Measurements from ENCODE around the gene SIAE. TPM values are rescaled to one million over a fixed set of nuclear protein-coding genes. Genes with fewer than 3 reads are reported as not detected.

SIAE gene
- total RNA-seq, 2 experiments from 2014 or later, result 4.5 to 5.6 TPM

DNA sequence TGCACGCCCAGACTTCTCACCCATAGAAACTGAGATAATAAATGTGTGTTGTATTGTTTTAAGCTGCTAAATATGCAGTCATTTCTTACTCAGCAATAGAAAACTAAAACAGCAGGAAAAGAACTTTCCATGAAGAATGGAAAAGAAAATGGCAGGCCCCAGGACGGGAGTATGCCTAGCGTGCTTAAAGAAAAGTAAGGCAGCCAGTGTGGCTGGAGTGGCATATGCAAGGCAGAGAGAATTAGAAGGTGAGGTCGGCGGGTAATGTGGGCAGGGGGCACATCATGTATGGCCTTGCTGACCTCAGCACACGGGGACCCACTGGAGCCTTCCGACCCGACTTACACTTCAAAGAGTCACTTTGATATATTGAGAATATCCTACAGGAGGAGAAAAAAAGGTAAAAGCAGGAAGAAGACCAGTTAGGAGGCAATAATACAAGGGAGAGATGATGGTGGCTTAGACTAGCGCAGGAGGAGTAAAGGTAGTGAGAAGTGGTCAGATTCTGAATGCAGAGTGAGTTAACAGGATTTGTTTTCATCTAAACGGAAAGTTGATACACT lies 30.4 kb downstream of the SIAE start:
- intact Hi-C loops (cut with DNase I, micrococcal nuclease), result no loop called here
- Mint-ChIP-seq H3K36me3 (ENCODE audit: low read depth) (peaks cover 8% of the 10 kb centered on the region), H3K9me3 (no peaks in the 10 kb centered on the region), H3K27me3 (no peaks in the 10 kb centered on the region), H3K4me3 (no peak overlapping the region), H3K4me1 (ENCODE audit: low read depth) (no peaks in the 10 kb centered on the region), H3K27ac (no peak overlapping the region)
- Histone ChIP-seq H3K9me3 (ENCODE audit: control insufficient read depth in 1 of 2, insufficient read depth in 1 of 2, low read length in 2 of 2) (no peaks in the 10 kb centered on the region), H3K27ac (ENCODE audit: low read depth in 1 of 2, low read length in 2 of 2) (no peak overlapping the region), H3K36me3 (ENCODE audit: insufficient read depth, low read length) (peaks cover 9% of the 10 kb centered on the region), H3K4me3 (ENCODE audit: low read length) (no peak overlapping the region), H3K4me1 (ENCODE audit: insufficient read depth, low read length) (peaks cover 3% of the 10 kb centered on the region), H3K27me3 (ENCODE audit: control insufficient read depth in 1 of 2, insufficient read depth in 2 of 2, low read length in 2 of 2) (no peaks in the 10 kb centered on the region)
- DNase-seq (no peak), ATAC-seq (ENCODE audit: poor library complexity) (no peak)
- TF ChIP-seq, protein P1, sequence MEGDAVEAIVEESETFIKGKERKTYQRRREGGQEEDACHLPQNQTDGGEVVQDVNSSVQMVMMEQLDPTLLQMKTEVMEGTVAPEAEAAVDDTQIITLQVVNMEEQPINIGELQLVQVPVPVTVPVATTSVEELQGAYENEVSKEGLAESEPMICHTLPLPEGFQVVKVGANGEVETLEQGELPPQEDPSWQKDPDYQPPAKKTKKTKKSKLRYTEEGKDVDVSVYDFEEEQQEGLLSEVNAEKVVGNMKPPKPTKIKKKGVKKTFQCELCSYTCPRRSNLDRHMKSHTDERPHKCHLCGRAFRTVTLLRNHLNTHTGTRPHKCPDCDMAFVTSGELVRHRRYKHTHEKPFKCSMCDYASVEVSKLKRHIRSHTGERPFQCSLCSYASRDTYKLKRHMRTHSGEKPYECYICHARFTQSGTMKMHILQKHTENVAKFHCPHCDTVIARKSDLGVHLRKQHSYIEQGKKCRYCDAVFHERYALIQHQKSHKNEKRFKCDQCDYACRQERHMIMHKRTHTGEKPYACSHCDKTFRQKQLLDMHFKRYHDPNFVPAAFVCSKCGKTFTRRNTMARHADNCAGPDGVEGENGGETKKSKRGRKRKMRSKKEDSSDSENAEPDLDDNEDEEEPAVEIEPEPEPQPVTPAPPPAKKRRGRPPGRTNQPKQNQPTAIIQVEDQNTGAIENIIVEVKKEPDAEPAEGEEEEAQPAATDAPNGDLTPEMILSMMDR (IDR thresholded peaks at IDR 0.05), result no peak
- CTCF ChIA-PET, result interaction anchor here (1.3 to 2.2 kb wide), 4 partner anchors 20 to 194 kb away, joined by 3 to 13 read pairs (median 3); partner anchors contain the start of gene TBRG1
- POLR2A ChIA-PET, result no interaction called here

DNA sequence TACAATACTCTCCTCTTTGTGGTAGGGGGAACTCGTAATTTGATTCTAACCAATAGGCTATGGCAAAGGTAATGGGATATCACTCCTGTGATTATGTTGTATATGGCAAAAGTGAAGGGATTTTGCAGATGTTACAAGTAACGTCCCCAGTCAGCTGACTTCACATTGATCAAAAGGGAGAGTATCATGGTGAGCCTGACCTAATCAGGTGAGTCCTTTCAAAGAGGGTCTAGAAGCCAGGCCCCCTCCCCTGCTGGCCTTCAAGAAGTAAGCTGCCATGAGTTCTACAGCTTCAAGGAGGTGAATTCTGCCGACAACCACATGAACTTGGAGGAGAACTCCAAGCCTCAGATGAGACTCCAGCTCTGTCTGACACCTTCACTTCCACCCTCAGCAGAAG lies 30.9 kb downstream of the SIAE start:
- no peak overlapping the region for H3K4me3 ChIP-seq (ENCODE audit: low read length)
- Mint-ChIP-seq H3K27me3 (no peaks in the 10 kb centered on the region), H3K27ac (no peak overlapping the region), H3K4me3 (no peak overlapping the region), H3K36me3 (ENCODE audit: low read depth) (peaks cover 12% of the 10 kb centered on the region), H3K9me3 (no peaks in the 10 kb centered on the region), H3K4me1 (ENCODE audit: low read depth) (no peaks in the 10 kb centered on the region)
- ChIA-PET CTCF (interaction anchor here (1.1 to 1.9 kb wide), 4 partner anchors 104 to 194 kb away, joined by 3 to 5 read pairs (median 4); no protein-coding TSS in a partner anchor), POLR2A (no interaction called here)
- TF ChIP-seq, protein P1 (IDR thresholded peaks at IDR 0.05), result no peak
- ATAC-seq (ENCODE audit: poor library complexity) (no peak), DNase-seq (no peak)
- peaks cover 3% of the 10 kb centered on the region for H3K4me1 ChIP-seq (ENCODE audit: insufficient read depth, low read length)
- intact Hi-C loops (cut with DNase I, micrococcal nuclease), result no loop called here
- no peak overlapping the region for H3K27ac ChIP-seq (ENCODE audit: low read depth in 1 of 2, low read length in 2 of 2)
- H3K36me3 ChIP-seq (ENCODE audit: insufficient read depth, low read length), result peaks cover 14% of the 10 kb centered on the region
- no peaks in the 10 kb centered on the region for H3K27me3 ChIP-seq (ENCODE audit: control insufficient read depth in 1 of 2, insufficient read depth in 2 of 2, low read length in 2 of 2)
- no peaks in the 10 kb centered on the region for H3K9me3 ChIP-seq (ENCODE audit: control insufficient read depth in 1 of 2, insufficient read depth in 1 of 2, low read length in 2 of 2)

DNA sequence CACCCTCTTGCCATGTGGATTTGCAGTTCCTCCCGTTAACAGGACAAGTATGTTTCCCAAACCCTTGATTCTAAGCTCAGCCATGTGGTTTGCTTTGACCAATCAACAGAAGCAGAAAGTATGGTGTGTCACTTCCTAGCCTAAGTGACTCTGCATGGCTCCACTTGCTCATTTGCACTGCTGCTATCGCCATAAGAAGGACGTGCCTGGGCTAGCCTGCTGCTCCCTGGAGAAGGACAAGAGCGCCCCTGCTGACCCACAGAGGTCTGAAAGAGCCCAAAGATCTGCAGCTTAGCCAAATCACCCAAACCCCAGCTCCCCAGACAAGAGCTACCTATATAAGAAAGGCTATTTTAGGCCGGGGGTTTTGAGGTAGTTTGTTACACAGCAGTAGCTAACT lies 32.9 kb downstream of the SIAE start:
- Histone ChIP-seq H3K36me3 (ENCODE audit: insufficient read depth, low read length) (peaks cover 26% of the 10 kb centered on the region), H3K27ac (ENCODE audit: low read depth in 1 of 2, low read length in 2 of 2) (no peak overlapping the region), H3K9me3 (ENCODE audit: control insufficient read depth in 1 of 2, insufficient read depth in 1 of 2, low read length in 2 of 2) (no peaks in the 10 kb centered on the region), H3K4me1 (ENCODE audit: insufficient read depth, low read length) (peaks cover 3% of the 10 kb centered on the region), H3K27me3 (ENCODE audit: control insufficient read depth in 1 of 2, insufficient read depth in 2 of 2, low read length in 2 of 2) (no peaks in the 10 kb centered on the region), H3K4me3 (ENCODE audit: low read length) (no peak overlapping the region)
- no peaks in the 10 kb centered on the region for H3K9me3 Mint-ChIP-seq
- ATAC-seq (ENCODE audit: poor library complexity), result no peak
- H3K4me1 Mint-ChIP-seq (ENCODE audit: low read depth), result no peaks in the 10 kb centered on the region
- intact Hi-C loops (cut with DNase I, micrococcal nuclease), result no loop called here
- H3K4me3 Mint-ChIP-seq, result no peak overlapping the region
- no peaks in the 10 kb centered on the region for H3K27me3 Mint-ChIP-seq
- ChIA-PET CTCF (interaction anchor here (1.5 kb wide), 1 partner anchor 117 kb away, joined by 3 read pairs; no protein-coding TSS in a partner anchor), POLR2A (interaction anchor here (0.7 kb wide), 1 partner anchor 18 kb away, joined by 3 read pairs; the partner anchor contains the start of gene TBRG1)
- peaks cover 31% of the 10 kb centered on the region for H3K36me3 Mint-ChIP-seq (ENCODE audit: low read depth)
- TF ChIP-seq, protein P1 (IDR thresholded peaks at IDR 0.05), result no peak
- no peak for DNase-seq
- H3K27ac Mint-ChIP-seq, result no peak overlapping the region
